ENCODE results near the gene PTPN1.
"Not testable (repeated sequence)": the region's sequence is repeated elsewhere in the genome, so short reads cannot be mapped to it uniquely, and the experiment has no call there.

Gene PTPN1

GRCh38 chr20:50620459-50620858 lies 110.3 kb downstream of the PTPN1 start:
- DNase-seq, result not testable (repeated sequence)

GRCh38 chr20:50621068-50621665 lies 111.0 kb downstream of the PTPN1 start:
- no peak for DNase-seq

GRCh38 chr20:50624351-50625016 lies 114.3 kb downstream of the PTPN1 start:
- no peak for DNase-seq

- DNase-seq, result peak; percentile 91
Measured at GRCh38 chr20:50625986-50626677, 115.9 kb downstream of the PTPN1 start.

GRCh38 chr20:50627747-50628146 lies 117.6 kb downstream of the PTPN1 start:
- no peak for DNase-seq

GRCh38 chr20:50628332-50628731 lies 118.1 kb downstream of the PTPN1 start:
- DNase-seq, result peak; percentile 98

- DNase-seq, result peak; percentile 74
Measured at GRCh38 chr20:50628853-50629669, 118.9 kb downstream of the PTPN1 start.

GRCh38 chr20:50629670-50630045 lies 119.5 kb downstream of the PTPN1 start:
- DNase-seq, result peak; percentile 45

GRCh38 chr20:50630578-50631263 lies 120.5 kb downstream of the PTPN1 start:
- no peak for DNase-seq

- no peak for DNase-seq
Measured at GRCh38 chr20:50632236-50632635, 122.1 kb downstream of the PTPN1 start.

GRCh38 chr20:50632701-50633100 lies 122.5 kb downstream of the PTPN1 start:
- no peak for DNase-seq

- no peak for DNase-seq
Measured at GRCh38 chr20:50633361-50633760, 123.2 kb downstream of the PTPN1 start.

GRCh38 chr20:50634191-50634590 lies 124.0 kb downstream of the PTPN1 start:
- peak; percentile 35 for DNase-seq
